ENCODE results near the gene CELSR3. TPM values are rescaled to one million over a fixed set of nuclear protein-coding genes. Genes with fewer than 3 reads are reported as not detected.

The CELSR3 gene
- total RNA-seq, 1 donor from 2014 or later, result 0.13 TPM

Other genes with a start within 250 kb of the CELSR3 start
- 13.9 and 20.5 TPM in 2 replicates for gene PLXNB1, start 232.8 kb downstream of the CELSR3 start, total RNA-seq
- 9.7 and 13.1 TPM in 2 replicates for gene CCDC51, start 222.8 kb downstream of the CELSR3 start, total RNA-seq
- gene TMA7, start 222.6 kb downstream of the CELSR3 start, total RNA-seq, result 108 and 193 TPM in 2 replicates
- gene ATRIP, start 216.1 kb downstream of the CELSR3 start, total RNA-seq, result 4.9 and 6.1 TPM in 2 replicates
- gene SHISA5, start 158.7 kb downstream of the CELSR3 start, total RNA-seq, result 71.8 and 91.9 TPM in 2 replicates
- 0.76 and 1.3 TPM in 2 replicates for gene PFKFB4, start 106.1 kb downstream of the CELSR3 start, total RNA-seq
- gene UCN2, start 99.1 kb downstream of the CELSR3 start, total RNA-seq, result not detected in 2 replicates
- under 0.01 and 0.13 TPM in 2 replicates for gene COL7A1, start 67.6 kb downstream of the CELSR3 start, total RNA-seq
- gene UQCRC1, start 53.2 kb downstream of the CELSR3 start, total RNA-seq, result 311 and 325 TPM in 2 replicates
- 0.13 TPM in 1 of 2 replicates, not detected in the other for gene TMEM89, start 41.1 kb downstream of the CELSR3 start, total RNA-seq
- 11.0 and 12.5 TPM in 2 replicates for gene SLC26A6, start 27.4 kb downstream of the CELSR3 start, total RNA-seq
- gene NCKIPSD, start 23.0 kb upstream of the CELSR3 start, total RNA-seq, result 4.6 and 5.9 TPM in 2 replicates
- gene IP6K2, start 54.3 kb upstream of the CELSR3 start, total RNA-seq, result 31.1 and 47.2 TPM in 2 replicates
- gene PRKAR2A, start 185.0 kb upstream of the CELSR3 start, total RNA-seq, result 28.1 and 31.2 TPM in 2 replicates
- 17.5 and 23.4 TPM in 2 replicates for gene SLC25A20, start 236.0 kb upstream of the CELSR3 start, total RNA-seq

Data from dermis microvascular lymphatic vessel endothelial cell (primary cell).